Astrocyte of the spinal cord (primary cell): ENCODE measurements around the gene ADAMTSL3.

ENCODE experiments used
- DNase-seq: peaks from one replicate; pipeline ENCODE4 v3.0.0; 2011; ENCODE audit warnings: low read depth, low spot score
- H3K4me3 ChIP-seq: 2 replicates; pipeline ENCODE4 v1.5.1; 2011; ENCODE audit warnings: low read depth, mild to moderate bottlenecking, low read length, moderate library complexity
- in situ Hi-C: cut with HindIII; loops from 2 replicates; pipeline ENCODE4 v1.10.0; 2017; ENCODE audit warnings: low sequenced_read_pairs
- TF ChIP-seq, protein P1 (sequence below): IDR thresholded peaks from 2 replicates; pipeline ENCODE4 v1.5.1; 2012; ENCODE audit warnings: low read depth, mild to moderate bottlenecking, low read length, inconsistent platforms

Gene ADAMTSL3

DNA sequence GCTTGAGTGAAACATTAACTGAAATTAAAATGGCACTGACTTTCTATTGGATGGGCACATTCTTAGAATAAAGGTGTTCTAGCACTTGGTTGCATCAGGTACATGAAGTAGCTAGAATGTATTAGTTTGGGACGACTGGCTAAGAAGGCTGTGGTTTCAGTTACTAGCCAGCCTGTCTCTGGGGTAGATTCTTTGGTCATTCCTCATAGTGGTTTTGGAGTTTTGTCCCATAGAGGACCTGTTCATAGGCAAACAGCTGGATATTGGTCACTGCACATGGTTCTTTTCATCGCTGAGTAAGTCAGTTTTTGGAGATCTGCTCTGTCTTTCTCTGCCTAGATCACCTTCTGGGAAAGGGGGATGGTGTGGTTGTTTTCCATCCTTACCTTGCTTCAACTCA lies 55.3 kb downstream of the ADAMTSL3 start:
- TF ChIP-seq, protein P1, sequence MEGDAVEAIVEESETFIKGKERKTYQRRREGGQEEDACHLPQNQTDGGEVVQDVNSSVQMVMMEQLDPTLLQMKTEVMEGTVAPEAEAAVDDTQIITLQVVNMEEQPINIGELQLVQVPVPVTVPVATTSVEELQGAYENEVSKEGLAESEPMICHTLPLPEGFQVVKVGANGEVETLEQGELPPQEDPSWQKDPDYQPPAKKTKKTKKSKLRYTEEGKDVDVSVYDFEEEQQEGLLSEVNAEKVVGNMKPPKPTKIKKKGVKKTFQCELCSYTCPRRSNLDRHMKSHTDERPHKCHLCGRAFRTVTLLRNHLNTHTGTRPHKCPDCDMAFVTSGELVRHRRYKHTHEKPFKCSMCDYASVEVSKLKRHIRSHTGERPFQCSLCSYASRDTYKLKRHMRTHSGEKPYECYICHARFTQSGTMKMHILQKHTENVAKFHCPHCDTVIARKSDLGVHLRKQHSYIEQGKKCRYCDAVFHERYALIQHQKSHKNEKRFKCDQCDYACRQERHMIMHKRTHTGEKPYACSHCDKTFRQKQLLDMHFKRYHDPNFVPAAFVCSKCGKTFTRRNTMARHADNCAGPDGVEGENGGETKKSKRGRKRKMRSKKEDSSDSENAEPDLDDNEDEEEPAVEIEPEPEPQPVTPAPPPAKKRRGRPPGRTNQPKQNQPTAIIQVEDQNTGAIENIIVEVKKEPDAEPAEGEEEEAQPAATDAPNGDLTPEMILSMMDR: no peak
- peak; percentile 35 for DNase-seq
- in situ Hi-C loops: no loop called here
- H3K4me3 ChIP-seq: no peak overlapping the region

DNA sequence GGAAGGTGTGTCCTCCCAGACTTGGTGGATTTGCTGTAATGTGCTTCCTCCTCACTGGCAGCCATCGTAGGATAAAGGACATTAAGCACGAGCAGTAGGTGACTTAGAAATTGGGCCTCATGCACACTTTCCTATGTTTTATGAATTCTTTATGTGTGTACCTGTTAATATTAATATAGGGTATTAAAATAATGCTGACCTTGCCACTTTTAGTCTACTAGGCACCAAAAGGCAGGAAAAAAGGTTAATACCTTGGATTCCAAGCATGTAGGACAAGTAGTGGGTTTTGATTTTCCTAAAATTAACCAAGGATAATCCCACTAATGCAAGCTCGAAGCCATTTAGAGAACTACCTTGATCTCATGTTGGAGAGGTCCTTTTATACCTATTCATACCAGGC lies 55.9 kb downstream of the ADAMTSL3 start:
- DNase-seq: no peak
- in situ Hi-C loops: no loop called here
- TF ChIP-seq, protein P1: no peak
- H3K4me3 ChIP-seq: no peak overlapping the region

DNA sequence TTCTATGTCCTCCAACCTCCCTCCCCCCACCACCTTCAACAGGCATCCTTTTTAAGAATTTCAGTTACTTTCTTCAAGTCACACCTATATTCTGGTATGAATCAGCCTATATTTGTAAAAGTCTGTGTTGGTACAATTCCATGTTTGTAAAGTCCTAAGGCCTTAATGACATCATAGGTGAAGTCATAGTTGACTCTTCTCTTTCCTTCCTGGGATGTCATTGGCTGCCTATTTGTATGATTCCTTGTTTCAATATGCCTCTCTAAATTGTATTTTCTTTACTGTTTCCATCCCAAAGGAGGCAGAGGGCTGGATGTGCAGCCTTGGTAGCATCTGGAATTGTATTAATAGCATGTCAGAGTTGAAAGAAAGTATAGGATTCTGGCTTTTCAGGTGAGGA lies 56.5 kb downstream of the ADAMTSL3 start:
- H3K4me3 ChIP-seq: no peak overlapping the region
- in situ Hi-C loops: no loop called here
- TF ChIP-seq, protein P1: no peak
- no peak for DNase-seq

DNA sequence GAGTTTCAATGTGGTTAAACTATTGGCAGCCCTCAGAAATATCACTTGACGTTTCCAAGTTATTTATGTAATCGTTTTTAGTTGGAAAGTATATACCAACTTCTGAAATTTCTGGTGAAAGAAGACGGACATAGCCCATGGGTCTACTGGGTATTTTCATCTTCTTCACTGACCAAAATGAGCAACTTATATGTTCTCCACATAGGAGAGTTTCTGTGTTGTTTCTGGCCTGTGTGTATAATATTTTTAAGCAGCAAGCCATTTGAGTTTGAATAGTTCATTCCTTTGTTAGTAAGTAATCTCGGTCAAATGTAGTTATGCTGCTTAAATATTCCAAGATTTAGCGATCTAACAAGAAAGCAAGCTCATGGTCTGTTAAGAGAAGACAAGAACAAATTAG lies 57.3 kb downstream of the ADAMTSL3 start:
- in situ Hi-C loops: no loop called here
- TF ChIP-seq, protein P1: no peak
- no peak for DNase-seq
- no peak overlapping the region for H3K4me3 ChIP-seq

DNA sequence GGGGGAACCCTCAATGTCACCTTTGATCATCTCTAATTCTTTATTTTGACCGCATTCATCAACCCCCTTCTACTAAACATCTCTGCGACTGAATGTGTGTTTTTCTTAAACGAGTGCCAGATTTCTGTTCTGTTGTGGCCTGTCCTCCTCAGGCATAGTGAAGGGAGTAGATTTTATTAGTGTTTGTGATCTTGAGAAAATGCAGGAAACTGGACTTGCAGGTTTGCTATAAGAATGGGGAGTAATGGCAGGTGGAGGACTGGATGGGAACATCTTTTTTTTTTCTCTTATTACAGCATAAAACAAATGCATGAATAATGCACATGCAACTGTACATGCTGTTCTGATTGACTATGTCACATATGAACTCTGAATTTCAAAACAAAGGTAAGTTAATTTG lies 59.3 kb downstream of the ADAMTSL3 start:
- TF ChIP-seq, protein P1: no peak
- H3K4me3 ChIP-seq: no peak overlapping the region

DNA sequence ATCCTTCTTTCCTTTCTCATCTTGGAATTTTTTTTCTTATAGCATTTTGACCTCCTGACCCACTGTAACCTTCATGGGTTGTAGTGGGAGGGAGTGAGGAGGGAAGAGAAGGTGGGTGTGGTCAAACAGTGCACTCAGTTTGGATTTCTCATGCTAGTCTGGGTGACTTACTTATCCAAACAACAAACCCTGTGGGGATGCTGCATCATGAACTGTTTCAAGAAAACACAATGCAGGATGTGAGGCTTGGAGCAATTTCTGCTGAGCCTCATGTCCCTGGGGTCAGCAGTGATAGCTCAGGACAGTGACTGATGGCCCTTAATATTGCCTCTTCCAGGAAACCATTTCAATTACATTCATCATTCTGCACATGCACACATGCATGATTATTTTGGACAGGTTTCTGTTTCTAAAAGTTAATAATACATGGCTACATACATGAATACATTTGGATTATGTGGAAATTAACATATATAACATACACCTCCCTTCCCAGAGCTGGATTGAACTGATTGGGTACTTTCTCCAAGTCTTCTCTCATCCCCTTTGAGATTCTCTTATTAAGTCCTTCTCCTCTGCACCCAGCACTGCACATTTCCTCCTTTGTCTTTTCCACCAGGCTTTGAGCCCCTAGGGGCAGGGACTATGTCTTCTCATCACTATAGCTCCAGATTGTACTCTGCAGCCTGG lies 61.2 kb downstream of the ADAMTSL3 start:
- in situ Hi-C loops: no loop called here
- DNase-seq: no peak
- no peak overlapping the region for H3K4me3 ChIP-seq
- TF ChIP-seq, protein P1: no peak

More for the DNA sequence above, 59.3 kb downstream of the ADAMTSL3 start:
- in situ Hi-C loops: no loop called here
- no peak for DNase-seq

DNA sequence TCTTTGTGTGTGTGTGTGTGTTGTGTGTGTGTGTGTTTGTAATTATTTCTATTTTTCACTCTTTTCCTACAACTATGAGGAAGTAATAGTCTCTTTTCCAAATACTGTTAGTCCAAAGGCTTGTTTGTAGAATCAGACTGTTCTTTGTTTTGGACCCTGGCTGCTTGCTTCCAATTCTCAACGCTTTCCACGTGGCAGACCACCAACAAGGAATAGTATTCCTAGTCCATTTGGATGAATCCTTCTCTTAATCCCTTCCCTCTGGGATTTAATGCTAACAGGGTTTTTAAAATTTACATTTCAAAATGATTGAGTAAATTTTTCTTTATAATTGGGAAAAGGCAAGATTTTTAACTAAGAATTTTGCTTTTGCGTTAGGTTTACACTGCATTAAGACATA lies 62.7 kb downstream of the ADAMTSL3 start:
- H3K4me3 ChIP-seq: no peak overlapping the region
- TF ChIP-seq, protein P1: no peak
- in situ Hi-C loops: no loop called here
- no peak for DNase-seq
